ENCODE data around the gene DAPK2. TPM values are rescaled to one million over a fixed set of nuclear protein-coding genes. Genes with fewer than 3 reads are reported as not detected.

Gene DAPK2
- total RNA-seq, 2 donors from 2014 or later, result 6.1 to 10.6 TPM

GRCh38 chr15:63860555-63860954, 185.7 kb downstream of the DAPK2 start:
- TF ChIP-seq CTCF (IDR thresholded peaks at IDR 0.05), result no peak
- no peak for ATAC-seq (ENCODE audit: insufficient number of reproducible peaks, low FRiP score, low read depth)

GRCh38 chr15:63860155-63860554, 186.1 kb downstream of the DAPK2 start:
- Histone ChIP-seq H3K4me3 (no peak overlapping the region), H3K36me3 (no peaks in the 10 kb centered on the region), H3K9me3 (no peaks in the 10 kb centered on the region), H3K4me1 (ENCODE audit: control insufficient read depth in 1 of 2, low read depth in 2 of 2) (peaks cover 0 to 6% of the 10 kb centered on the region in 2 donors), H3K27ac (no peak overlapping the region), H3K27me3 (replicated peaks; ENCODE audit: insufficient read depth) (no peaks in the 10 kb centered on the region)
- TF ChIP-seq CTCF (IDR thresholded peaks at IDR 0.05), result no peak
- no peak for ATAC-seq (ENCODE audit: insufficient number of reproducible peaks, low FRiP score, low read depth)
- no peak for DNase-seq (ENCODE audit: low spot score)

More at GRCh38 chr15:63860555-63860954, 185.7 kb downstream of the DAPK2 start:
- Histone ChIP-seq H3K4me1 (ENCODE audit: control insufficient read depth in 1 of 2, low read depth in 2 of 2) (peaks cover 0 to 6% of the 10 kb centered on the region in 2 donors), H3K9me3 (no peaks in the 10 kb centered on the region), H3K27ac (no peak overlapping the region), H3K27me3 (replicated peaks; ENCODE audit: insufficient read depth) (no peaks in the 10 kb centered on the region), H3K36me3 (no peaks in the 10 kb centered on the region), H3K4me3 (no peak overlapping the region)
- DNase-seq (ENCODE audit: low spot score), result no peak

GRCh38 chr15:63858881-63859280, 187.4 kb downstream of the DAPK2 start:
- no peak overlapping the region for H3K27ac ChIP-seq
- no peaks in the 10 kb centered on the region for H3K9me3 ChIP-seq
- TF ChIP-seq CTCF (IDR thresholded peaks at IDR 0.05), result no peak
- ATAC-seq (ENCODE audit: insufficient number of reproducible peaks, low FRiP score, low read depth), result no peak
- H3K4me1 ChIP-seq (ENCODE audit: control insufficient read depth in 1 of 2, low read depth in 2 of 2), result peaks cover 0 to 6% of the 10 kb centered on the region in 2 donors
- no peak for DNase-seq (ENCODE audit: low spot score)
- no peaks in the 10 kb centered on the region for H3K27me3 ChIP-seq (replicated peaks; ENCODE audit: insufficient read depth)
- H3K36me3 ChIP-seq, result no peaks in the 10 kb centered on the region
- no peak overlapping the region for H3K4me3 ChIP-seq

GRCh38 chr15:63858448-63858847, 187.8 kb downstream of the DAPK2 start:
- Histone ChIP-seq H3K4me1 (ENCODE audit: control insufficient read depth in 1 of 2, low read depth in 2 of 2) (peaks cover 0 to 6% of the 10 kb centered on the region in 2 donors), H3K36me3 (no peaks in the 10 kb centered on the region), H3K9me3 (no peaks in the 10 kb centered on the region), H3K27ac (no peak overlapping the region), H3K27me3 (replicated peaks; ENCODE audit: insufficient read depth) (no peaks in the 10 kb centered on the region), H3K4me3 (no peak overlapping the region)
- TF ChIP-seq CTCF (IDR thresholded peaks at IDR 0.05), result no peak
- ATAC-seq (ENCODE audit: insufficient number of reproducible peaks, low FRiP score, low read depth) (no peak), DNase-seq (ENCODE audit: low spot score) (no peak)

GRCh38 chr15:63857461-63857856, 188.8 kb downstream of the DAPK2 start:
- Histone ChIP-seq H3K36me3 (no peaks in the 10 kb centered on the region), H3K4me1 (ENCODE audit: control insufficient read depth in 1 of 2, low read depth in 2 of 2) (peaks cover 0 to 6% of the 10 kb centered on the region in 2 donors), H3K9me3 (no peaks in the 10 kb centered on the region), H3K27ac (no peak overlapping the region), H3K4me3 (no peak overlapping the region), H3K27me3 (replicated peaks; ENCODE audit: insufficient read depth) (no peaks in the 10 kb centered on the region)
- DNase-seq (ENCODE audit: low spot score) (no peak), ATAC-seq (ENCODE audit: insufficient number of reproducible peaks, low FRiP score, low read depth) (no peak)
- TF ChIP-seq CTCF (IDR thresholded peaks at IDR 0.05), result no peak

Other genes starting within 250 kb of the DAPK2 start
- gene HERC1, start 212.5 kb downstream of the DAPK2 start, total RNA-seq, result 100 to 1,000 TPM in 1 of 2 donors, 10 to 100 TPM in 1; 74.5 to 106 TPM
- 10 to 100 TPM; 16.9 to 24.4 TPM for gene CIAO2A, start 47.4 kb upstream of the DAPK2 start, total RNA-seq
- gene SNX1, start 49.5 kb upstream of the DAPK2 start, total RNA-seq, result 100 to 1,000 TPM in 1 of 2 donors, 10 to 100 TPM in 1; 47.2 to 104 TPM
- under 1 TPM; 0.27 to 0.28 TPM for gene SNX22, start 105.2 kb upstream of the DAPK2 start, total RNA-seq
- gene PPIB, start 116.5 kb upstream of the DAPK2 start, total RNA-seq, result 100 to 1,000 TPM; 288 to 331 TPM

Data from thoracic aorta (tissue), 2 donors.